GM15510 (cell line): Measurements from ENCODE around the gene GPR33.

Experiments used
- POLR2A ChIP-seq: IDR thresholded peaks from 3 replicates; pipeline ENCODE4 v1.6.1; 2011; ENCODE audit warnings: borderline replicate concordance; ENCODE audit not compliant: insufficient read length; ENCODE audit errors: extremely low read depth

Gene GPR33, protein sequence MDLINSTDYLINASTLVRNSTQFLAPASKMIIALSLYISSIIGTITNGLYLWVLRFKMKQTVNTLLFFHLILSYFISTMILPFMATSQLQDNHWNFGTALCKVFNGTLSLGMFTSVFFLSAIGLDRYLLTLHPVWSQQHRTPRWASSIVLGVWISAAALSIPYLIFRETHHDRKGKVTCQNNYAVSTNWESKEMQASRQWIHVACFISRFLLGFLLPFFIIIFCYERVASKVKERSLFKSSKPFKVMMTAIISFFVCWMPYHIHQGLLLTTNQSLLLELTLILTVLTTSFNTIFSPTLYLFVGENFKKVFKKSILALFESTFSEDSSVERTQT

GRCh38 chr14:31487886-31488285 is at the start of gene GPR33:
Gene GPR33, minus strand, starts transcription at chr14:31488039. Its CDS starts 4,074 bp downstream, at chr14:31483965.
- no peak for TF ChIP-seq POLR2A

- TF ChIP-seq POLR2A, result no peak
Measured at GRCh38 chr14:31536201-31536960, 48.5 kb upstream of the GPR33 start.

DNA sequence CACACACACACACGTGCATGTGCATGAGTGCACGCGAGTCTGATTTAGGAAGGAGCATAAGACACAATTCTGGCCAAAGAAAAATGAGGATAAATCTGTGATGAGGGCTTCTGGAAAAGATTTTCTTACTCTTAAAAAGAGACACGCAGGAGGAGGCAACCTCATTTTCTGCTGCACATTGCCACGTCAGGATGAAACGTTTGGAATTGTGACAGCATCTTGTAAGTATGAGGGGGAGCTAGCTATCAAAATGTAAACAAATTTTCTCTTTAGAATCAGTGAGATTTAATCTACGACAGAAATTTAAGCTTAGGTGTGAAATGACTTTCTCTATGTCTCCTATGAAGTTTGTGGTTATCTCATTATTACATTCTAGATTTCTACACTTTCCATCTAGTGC is 42.3 kb upstream of the GPR33 start:
- no peak for TF ChIP-seq POLR2A

- no peak for TF ChIP-seq POLR2A
Measured at GRCh38 chr14:31529053-31529452, 41.2 kb upstream of the GPR33 start.

DNA sequence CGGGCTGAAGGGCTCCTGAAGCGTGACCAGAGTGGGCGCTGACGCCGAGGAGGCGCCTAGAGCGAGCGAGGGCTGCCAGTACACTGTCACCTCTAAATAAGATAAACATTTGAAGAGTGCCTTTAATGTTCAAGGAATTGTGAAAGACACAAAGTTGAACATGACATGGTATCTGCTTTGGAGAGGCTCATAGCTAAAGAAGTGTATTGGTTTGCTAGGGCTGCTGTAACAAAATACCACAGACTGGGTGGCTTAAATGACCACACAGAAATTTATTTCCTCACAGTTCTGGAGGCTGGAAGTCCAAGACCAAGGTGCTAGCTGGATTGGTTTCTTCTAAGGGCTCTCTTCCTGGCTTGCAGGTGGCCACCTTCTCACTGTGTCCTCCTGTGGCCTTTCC is 39.7 kb upstream of the GPR33 start:
- no peak for TF ChIP-seq POLR2A

DNA sequence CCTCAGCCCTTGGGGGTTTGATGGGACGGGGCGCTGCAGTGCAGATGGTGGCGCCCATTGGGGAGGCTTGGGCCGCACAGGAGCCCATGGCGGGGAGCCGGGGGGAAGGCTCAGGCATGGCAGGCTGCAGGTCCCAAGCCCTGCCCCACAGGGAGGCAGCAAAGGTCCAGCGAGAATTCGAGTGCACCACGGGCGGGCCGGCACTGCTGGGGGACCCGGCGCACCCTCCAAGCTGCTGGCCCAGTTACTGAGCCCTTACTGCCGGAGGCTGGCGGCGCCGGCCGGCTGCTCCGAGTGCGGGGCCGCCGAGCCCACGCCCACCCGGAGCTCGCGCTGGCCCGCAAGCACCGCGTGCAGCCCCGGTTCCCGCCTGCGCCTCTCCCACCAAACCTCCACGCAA is 39.2 kb upstream of the GPR33 start:
- no peak for TF ChIP-seq POLR2A

- no peak for TF ChIP-seq POLR2A
Measured at GRCh38 chr14:31510855-31511254, 23.0 kb upstream of the GPR33 start.

DNA sequence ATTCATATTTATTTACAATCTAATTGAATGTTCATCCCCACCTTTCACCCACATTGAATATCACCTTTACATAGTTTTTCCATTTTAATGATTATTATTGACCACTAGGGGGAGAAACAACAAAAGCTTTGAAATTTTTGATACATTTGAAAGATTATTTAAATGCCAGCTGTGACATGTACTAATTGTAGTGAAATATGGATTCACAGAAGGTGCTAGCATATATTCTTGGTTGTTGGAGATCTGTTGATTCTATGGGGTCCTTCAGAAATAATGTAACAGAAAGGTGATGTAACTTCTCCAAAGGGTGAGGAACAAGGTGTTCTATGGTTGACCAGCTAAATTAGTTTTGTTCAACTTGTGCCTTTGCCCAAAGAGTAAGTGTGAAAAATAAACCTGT is 22.4 kb upstream of the GPR33 start:
- no peak for TF ChIP-seq POLR2A

DNA sequence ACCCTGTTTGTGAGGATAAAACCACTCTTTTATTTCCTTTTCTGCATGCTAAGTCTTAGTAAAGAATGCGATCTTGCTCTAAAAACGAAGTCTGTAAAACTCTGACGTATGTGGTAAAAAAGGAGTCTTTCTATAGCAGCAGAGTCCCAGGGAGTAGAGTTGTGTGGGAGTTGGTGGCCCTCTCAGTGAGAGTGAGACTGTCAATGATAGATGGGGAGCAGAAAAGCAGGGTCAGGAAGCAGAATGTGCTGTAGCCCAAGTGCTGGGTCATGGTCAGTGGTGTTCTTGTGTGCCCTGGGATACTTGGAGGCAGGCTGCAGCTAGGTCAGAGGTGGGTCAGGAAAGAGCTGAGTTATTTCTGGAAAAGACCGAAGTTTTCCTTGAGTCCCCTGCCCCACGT is 20.3 kb upstream of the GPR33 start:
- no peak for TF ChIP-seq POLR2A

GRCh38 chr14:31505411-31505810 is 17.6 kb upstream of the GPR33 start:
- TF ChIP-seq POLR2A, result no peak

- TF ChIP-seq POLR2A, result no peak
Measured at GRCh38 chr14:31501870-31502269, 14.0 kb upstream of the GPR33 start.

GRCh38 chr14:31492759-31493498 is 5.1 kb upstream of the GPR33 start:
- no peak for TF ChIP-seq POLR2A

GRCh38 chr14:31489691-31490090 is 1.9 kb upstream of the GPR33 start:
- TF ChIP-seq POLR2A, result no peak

- no peak for TF ChIP-seq POLR2A
Measured at GRCh38 chr14:31486764-31487163, 1.1 kb downstream of the GPR33 start.

GRCh38 chr14:31484754-31485153 is 3.1 kb downstream of the GPR33 start:
- no peak for TF ChIP-seq POLR2A

GRCh38 chr14:31480156-31480555 is 7.7 kb downstream of the GPR33 start:
- no peak for TF ChIP-seq POLR2A

DNA sequence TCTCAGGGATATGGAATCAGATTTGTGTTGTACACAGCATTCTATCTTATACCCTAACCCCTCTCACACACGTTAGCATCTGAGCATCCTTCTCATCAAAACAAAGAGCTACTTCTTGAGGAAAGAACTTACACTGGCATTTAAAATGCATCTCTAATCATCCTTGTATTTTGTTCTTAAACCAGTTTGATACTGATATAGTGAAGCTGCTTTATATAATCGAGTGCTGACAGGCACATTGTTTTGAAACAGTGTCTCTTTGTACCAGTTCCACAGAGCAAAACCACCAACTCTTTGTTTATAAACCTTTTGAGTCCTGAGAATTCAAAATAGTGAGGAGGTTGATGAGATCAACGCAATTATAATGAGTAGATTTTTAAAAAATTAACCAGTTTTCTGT is 8.8 kb downstream of the GPR33 start:
- TF ChIP-seq POLR2A, result no peak

GRCh38 chr14:31477248-31477647 is 10.6 kb downstream of the GPR33 start:
- no peak for TF ChIP-seq POLR2A
